GM12874 (cell line): ENCODE data around the gene MCAM.

Experiments
- CTCF ChIP-seq: IDR thresholded peaks from 2 replicates; pipeline ENCODE4 v1.5.1; 2011; ENCODE audit warnings: low read depth, mild to moderate bottlenecking, control low read depth, low read length, moderate library complexity; ENCODE audit not compliant: insufficient read depth

The MCAM gene

GRCh38 chr11:119307219-119307618 lies 9.7 kb downstream of the MCAM start:
- TF ChIP-seq CTCF: no peak

- no peak for TF ChIP-seq CTCF
Measured at GRCh38 chr11:119306373-119306890, 10.5 kb downstream of the MCAM start.

GRCh38 chr11:119305556-119306372 lies 11.2 kb downstream of the MCAM start:
- no peak for TF ChIP-seq CTCF

- TF ChIP-seq CTCF: no peak
Measured at GRCh38 chr11:119303227-119303718, 13.7 kb downstream of the MCAM start.

- no peak for TF ChIP-seq CTCF
Measured at GRCh38 chr11:119300198-119300964, 16.5 kb downstream of the MCAM start.

GRCh38 chr11:119299416-119299815 lies 17.5 kb downstream of the MCAM start:
- TF ChIP-seq CTCF: no peak

- no peak for TF ChIP-seq CTCF
Measured at GRCh38 chr11:119298726-119299125, 18.2 kb downstream of the MCAM start.
